ENCODE measurements around the gene MOCOS. TPM values are rescaled to one million over a fixed set of nuclear protein-coding genes. Genes with fewer than 3 reads are reported as not detected.

MOCOS gene
- total RNA-seq, 1 donor from 2014 or later: 5.0 TPM

- Histone ChIP-seq H3K36me3 (no peaks in the 10 kb centered on the region), H3K27me3 (peaks cover 10% of the 10 kb centered on the region), H3K4me1 (no peaks in the 10 kb centered on the region), H3K9me3 (no peaks in the 10 kb centered on the region), H3K27ac (no peak overlapping the region), H3K4me3 (no peak overlapping the region)
- intact Hi-C loops (cut with DNase I): no loop called here
- TF ChIP-seq, protein P1, sequence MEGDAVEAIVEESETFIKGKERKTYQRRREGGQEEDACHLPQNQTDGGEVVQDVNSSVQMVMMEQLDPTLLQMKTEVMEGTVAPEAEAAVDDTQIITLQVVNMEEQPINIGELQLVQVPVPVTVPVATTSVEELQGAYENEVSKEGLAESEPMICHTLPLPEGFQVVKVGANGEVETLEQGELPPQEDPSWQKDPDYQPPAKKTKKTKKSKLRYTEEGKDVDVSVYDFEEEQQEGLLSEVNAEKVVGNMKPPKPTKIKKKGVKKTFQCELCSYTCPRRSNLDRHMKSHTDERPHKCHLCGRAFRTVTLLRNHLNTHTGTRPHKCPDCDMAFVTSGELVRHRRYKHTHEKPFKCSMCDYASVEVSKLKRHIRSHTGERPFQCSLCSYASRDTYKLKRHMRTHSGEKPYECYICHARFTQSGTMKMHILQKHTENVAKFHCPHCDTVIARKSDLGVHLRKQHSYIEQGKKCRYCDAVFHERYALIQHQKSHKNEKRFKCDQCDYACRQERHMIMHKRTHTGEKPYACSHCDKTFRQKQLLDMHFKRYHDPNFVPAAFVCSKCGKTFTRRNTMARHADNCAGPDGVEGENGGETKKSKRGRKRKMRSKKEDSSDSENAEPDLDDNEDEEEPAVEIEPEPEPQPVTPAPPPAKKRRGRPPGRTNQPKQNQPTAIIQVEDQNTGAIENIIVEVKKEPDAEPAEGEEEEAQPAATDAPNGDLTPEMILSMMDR (IDR thresholded peaks at IDR 0.05): no peak
- DNase-seq: no peak
- no peak for ATAC-seq
These were observed 88.3 kb downstream of the MOCOS start for GRCh38 chr18:36275561-36275960.

GRCh38 chr18:36279001-36279400 lies 91.7 kb downstream of the MOCOS start:
- H3K27me3 ChIP-seq: peaks cover 13% of the 10 kb centered on the region

DNA sequence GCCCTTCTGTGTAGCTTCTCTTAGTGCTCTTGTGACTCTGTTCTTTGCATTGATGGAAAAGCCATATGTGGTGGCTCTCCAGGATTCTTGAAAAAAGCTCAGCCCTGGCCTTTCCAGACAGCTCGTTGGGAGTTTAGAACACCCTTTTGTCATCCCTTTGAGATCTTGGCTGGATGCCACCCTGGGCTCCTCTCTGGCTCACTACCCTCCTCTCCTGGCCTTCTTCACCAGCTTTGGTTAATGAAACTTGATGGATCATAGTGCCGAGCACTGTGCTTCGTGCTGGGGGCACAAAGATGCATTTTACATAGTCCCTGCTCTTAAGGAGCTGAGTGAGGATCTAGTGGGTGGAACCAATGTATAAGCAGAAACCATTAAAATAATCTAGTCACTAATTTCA lies 94.6 kb downstream of the MOCOS start:
- TF ChIP-seq, protein P1 (IDR thresholded peaks at IDR 0.05): no peak
- no peaks in the 10 kb centered on the region for H3K36me3 ChIP-seq
- peaks cover 13% of the 10 kb centered on the region for H3K27me3 ChIP-seq
- ATAC-seq (no peak), DNase-seq (no peak)
- intact Hi-C loops (cut with DNase I): loop anchor here (5.0 to 10.0 kb wide), 2 partner anchors 187 to 265 kb away; no protein-coding TSS in a partner anchor
- no peaks in the 10 kb centered on the region for H3K4me1 ChIP-seq
- no peak overlapping the region for H3K4me3 ChIP-seq
- no peak overlapping the region for H3K27ac ChIP-seq
- no peaks in the 10 kb centered on the region for H3K9me3 ChIP-seq

More at GRCh38 chr18:36279001-36279400, 91.7 kb downstream of the MOCOS start:
- ATAC-seq: no peak
- Histone ChIP-seq H3K4me1 (no peaks in the 10 kb centered on the region), H3K9me3 (no peaks in the 10 kb centered on the region), H3K4me3 (no peak overlapping the region), H3K36me3 (no peaks in the 10 kb centered on the region), H3K27ac (no peak overlapping the region)
- DNase-seq: no peak
- TF ChIP-seq, protein P1 (IDR thresholded peaks at IDR 0.05): no peak
- intact Hi-C loops (cut with DNase I): no loop called here

DNA sequence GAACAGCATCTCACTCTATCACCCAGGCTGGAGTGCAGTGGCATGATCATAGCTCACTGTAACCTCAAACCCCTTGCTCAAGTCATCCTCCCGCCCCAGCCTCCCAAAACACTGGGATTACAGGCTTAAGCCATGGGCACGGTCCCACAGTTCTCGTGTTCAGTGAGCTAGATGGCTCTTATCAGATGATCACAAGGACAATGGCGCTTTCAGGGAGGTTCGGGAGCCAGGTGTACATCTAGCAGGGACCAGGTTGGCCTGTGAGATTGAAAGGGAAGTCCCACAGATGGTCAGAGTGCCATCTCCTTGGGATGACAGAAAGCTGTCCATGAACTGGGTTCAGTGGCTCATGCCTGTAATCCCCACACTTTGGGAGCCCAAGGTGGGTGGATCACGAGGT lies 96.2 kb downstream of the MOCOS start:
- peaks cover 14% of the 10 kb centered on the region for H3K27me3 ChIP-seq
- H3K36me3 ChIP-seq: no peaks in the 10 kb centered on the region
- H3K27ac ChIP-seq: no peak overlapping the region
- H3K4me3 ChIP-seq: no peak overlapping the region
- intact Hi-C loops (cut with DNase I): loop anchor here (5.0 to 10.0 kb wide), 2 partner anchors 189 to 266 kb away; no protein-coding TSS in a partner anchor
- no peaks in the 10 kb centered on the region for H3K4me1 ChIP-seq
- TF ChIP-seq, protein P1 (IDR thresholded peaks at IDR 0.05): no peak
- no peaks in the 10 kb centered on the region for H3K9me3 ChIP-seq
- ATAC-seq (no peak), DNase-seq (no peak)

DNA sequence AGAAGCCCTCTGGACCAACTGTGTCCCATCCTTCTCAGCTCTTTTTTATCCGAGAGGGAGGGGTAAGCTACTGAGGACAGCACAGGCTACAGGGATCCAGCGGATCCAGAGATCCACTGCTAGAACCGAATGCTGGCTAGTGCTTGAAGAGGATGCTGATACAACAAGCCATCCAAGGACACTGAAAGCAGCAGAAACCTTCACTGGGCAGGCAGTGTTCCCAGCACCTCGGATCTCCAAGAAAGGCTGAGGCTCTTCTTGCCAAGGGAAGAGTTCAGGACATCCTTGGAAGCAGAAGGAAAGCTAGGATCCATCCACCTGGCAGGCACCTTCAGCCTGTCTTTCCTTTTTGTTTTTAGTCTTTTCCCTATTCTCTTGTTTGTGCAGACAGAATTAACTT lies 97.0 kb downstream of the MOCOS start:
- Histone ChIP-seq H3K4me1 (no peaks in the 10 kb centered on the region), H3K9me3 (no peaks in the 10 kb centered on the region), H3K36me3 (no peaks in the 10 kb centered on the region), H3K27me3 (peaks cover 13% of the 10 kb centered on the region), H3K27ac (no peak overlapping the region), H3K4me3 (no peak overlapping the region)
- TF ChIP-seq, protein P1 (IDR thresholded peaks at IDR 0.05): no peak
- ATAC-seq: no peak
- DNase-seq: no peak
- intact Hi-C loops (cut with DNase I): loop anchor here (5.0 to 10.0 kb wide), 2 partner anchors 189 to 267 kb away; no protein-coding TSS in a partner anchor

All from upper lobe of right lung (tissue), 1 donor.